GM23248 (cell line): ENCODE measurements around the gene GDE1. TPM values are rescaled to one million over a fixed set of nuclear protein-coding genes. Genes with fewer than 3 reads are reported as not detected.
A peak's percentile ranks its signal among the peaks of the same experiment; 100 is the strongest.

ENCODE experiments used
- DNase-seq: peaks from one replicate; pipeline ENCODE4 v3.0.0-alpha.2; 2015
- H2AFZ ChIP-seq: fragments of 200-600 bp; sonication (generic); 2 replicates; pipeline ENCODE4 v1.6.1; 2016; ENCODE audit warnings: antibody characterized with exemption
- H3F3A ChIP-seq: fragments of 200-600 bp; sonication (generic); 2 replicates; pipeline ENCODE4 v1.6.1; 2016; ENCODE audit warnings: mild to moderate bottlenecking, antibody characterized with exemption, mixed run types; ENCODE audit not compliant: insufficient read depth
- H3K27ac ChIP-seq: fragments of 200-600 bp; sonication (generic); 2 replicates; pipeline ENCODE4 v1.5.1; 2016; ENCODE audit warnings: mild to moderate bottlenecking
- H3K27me3 ChIP-seq: fragments of 200-600 bp; sonication (generic); replicated peaks from 2 replicates; pipeline ENCODE4 v1.6.1; 2016; ENCODE audit warnings: mild to moderate bottlenecking; ENCODE audit not compliant: insufficient read depth
- H3K36me3 ChIP-seq: fragments of 200-600 bp; sonication (generic); 2 replicates; pipeline ENCODE4 v1.6.1; 2016; ENCODE audit warnings: low read depth, mild to moderate bottlenecking
- H3K4me1 ChIP-seq: fragments of 200-600 bp; sonication (generic); 2 replicates; pipeline ENCODE4 v1.6.1; 2016; ENCODE audit warnings: mild to moderate bottlenecking; ENCODE audit not compliant: insufficient read depth
- H3K4me2 ChIP-seq: fragments of 200-600 bp; sonication (generic); one replicate; pipeline ENCODE4 v1.6.1; 2016; ENCODE audit warnings: mild to moderate bottlenecking; ENCODE audit not compliant: unreplicated experiment
- H3K4me3 ChIP-seq: fragments of 200-600 bp; sonication (generic); 2 replicates; pipeline ENCODE4 v1.5.1; 2016; ENCODE audit warnings: mild to moderate bottlenecking
- H3K79me2 ChIP-seq: fragments of 200-600 bp; sonication (generic); 2 replicates; pipeline ENCODE4 v1.6.1; 2016; ENCODE audit warnings: mild to moderate bottlenecking; ENCODE audit not compliant: insufficient read depth
- H3K9ac ChIP-seq: fragments of 200-600 bp; sonication (generic); 2 replicates; pipeline ENCODE4 v1.6.1; 2016; ENCODE audit warnings: mild to moderate bottlenecking
- H3K9me2 ChIP-seq: fragments of 200-600 bp; sonication (generic); 2 replicates; pipeline ENCODE4 v1.6.1; 2016; ENCODE audit warnings: mixed run types, mild to moderate bottlenecking, moderate library complexity; ENCODE audit not compliant: insufficient read depth
- H3K9me3 ChIP-seq: fragments of 200-600 bp; sonication (generic); one replicate; pipeline ENCODE4 v1.6.1; 2017; ENCODE audit warnings: low read depth
- H4K20me1 ChIP-seq: fragments of 200-600 bp; sonication (generic); 2 replicates; pipeline ENCODE4 v1.6.0; 2016; ENCODE audit not compliant: insufficient read depth
- EZH2 ChIP-seq: fragments of 200-600 bp; sonication (generic); IDR thresholded peaks from 2 replicates; pipeline ENCODE4 v1.6.1; 2018; ENCODE audit warnings: antibody characterized with exemption, mild to moderate bottlenecking; ENCODE audit not compliant: insufficient read depth, poor library complexity, severe bottlenecking
- EZH2phosphoT487 ChIP-seq: fragments of 200-600 bp; sonication (generic); IDR thresholded peaks from 2 replicates; pipeline ENCODE4 v1.6.1; 2018; ENCODE audit warnings: antibody characterized with exemption, moderate library complexity, mild to moderate bottlenecking, low read depth; ENCODE audit not compliant: insufficient read depth
- WGBS, 2 experiments: methylation state at CpG; one replicate each; pipeline ENCODE4 v1.1.6; 2015 to 2017; ENCODE audit warnings: low lambda C conversion rate in 2 of 2, low coverage in 1 of 2; ENCODE audit errors: missing lambda C conversion rate in 2 of 2; 5-methylcytosine and 5-hydroxymethylcytosine counted together
- in situ Hi-C: fragments of 300-500 bp; cut with MboI; formaldehyde crosslinking; loops from 2 replicates; pipeline ENCODE4 v1.15.0; 2020
- polyA plus RNA-seq: library from polyadenylated mRNA; unstranded; fragments of >200 nt; fragmentation: Nextera tagmentation; extraction: Ambion mirVana; gene quantifications from 2 replicates; pipeline ENCODE4 v1.2.1, GENCODE V29; 2016
- total RNA-seq: library from RNA; depleted of rRNA; stranded (reverse); fragments of >200 nt; shearing (Covaris generic); gene quantifications from 2 replicates; pipeline ENCODE4 v1.2.3, GENCODE V29; 2014

Gene GDE1
- total and polyA plus RNA-seq, 2 experiments from 2014 or later = 55.1 to 85.0 TPM

DNA sequence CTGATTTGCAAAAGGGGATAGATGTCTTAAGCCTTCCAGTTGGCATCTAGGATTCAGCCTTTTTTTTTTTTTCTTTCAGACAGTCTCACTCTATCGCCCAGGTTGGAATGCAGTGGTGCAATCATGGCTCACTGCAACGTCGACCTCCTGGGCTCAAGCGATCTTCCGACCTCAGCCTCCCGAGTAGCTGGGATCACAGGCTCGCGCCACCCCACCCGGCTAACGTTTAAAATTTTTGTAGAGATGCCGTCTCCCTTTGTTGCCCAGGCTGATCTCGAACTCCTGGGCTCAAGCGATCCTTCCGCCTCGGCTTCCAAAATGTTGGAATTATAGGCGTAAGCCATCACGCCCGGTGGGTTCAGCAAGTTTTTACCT lies 1.3 kb upstream of the GDE1 start:
- H3K4me2 ChIP-seq = no peak overlapping the region
- H3K4me1 ChIP-seq = no peaks in the 10 kb centered on the region; the same call in 1 of the 2 replicates
- H3K4me3 ChIP-seq = no peak overlapping the region
- H4K20me1 ChIP-seq = no peaks in the 10 kb centered on the region
- no peak for DNase-seq
- no peaks in the 10 kb centered on the region for H3K27me3 ChIP-seq
- H3K36me3 ChIP-seq = peaks cover 2% of the 10 kb centered on the region; the same call in 1 of the 2 replicates
- H3K79me2 ChIP-seq = peaks cover 75% of the 10 kb centered on the region
- H3F3A ChIP-seq = no peaks in the 10 kb centered on the region; the same call in 1 of the 2 replicates
- no peaks in the 10 kb centered on the region for H3K9me3 ChIP-seq
- in situ Hi-C loops = loop anchor here (25.0 kb wide), 1 partner anchor 436 kb away; no protein-coding TSS in a partner anchor
- H3K9ac ChIP-seq = no peak overlapping the region
- WGBS, 2 experiments = 66 to 68% methylated on average over 18 of the region's 18 CpGs
- TF ChIP-seq EZH2 (no peak), EZH2phosphoT487 (no peak)
- no peaks in the 10 kb centered on the region for H3K9me2 ChIP-seq
- no peak overlapping the region for H3K27ac ChIP-seq
- H2AFZ ChIP-seq = peak overlapping the region; percentile 99

DNA sequence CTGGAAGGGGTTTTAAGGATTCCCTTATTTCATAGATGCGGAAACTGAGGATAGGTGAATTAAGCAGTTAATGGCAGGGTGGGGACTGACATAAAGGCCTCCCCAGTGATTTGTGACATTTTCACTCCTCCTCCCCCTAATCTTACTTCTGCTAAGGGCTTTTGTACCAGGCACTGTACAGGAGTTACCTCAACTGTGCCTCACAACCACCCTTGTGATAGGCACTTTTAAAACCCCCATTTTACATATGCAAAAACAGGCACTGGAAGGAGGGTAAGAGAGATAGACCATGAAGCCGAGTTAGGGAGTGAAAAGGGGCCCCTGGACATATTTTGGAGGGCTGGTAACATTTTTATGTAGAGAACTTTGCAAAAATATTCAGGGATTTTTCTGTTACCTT lies 862 bp upstream of the GDE1 start:
- H3K9me2 ChIP-seq = no peaks in the 10 kb centered on the region
- no peak for DNase-seq
- H3K27ac ChIP-seq = no peak overlapping the region
- no peaks in the 10 kb centered on the region for H4K20me1 ChIP-seq
- no peaks in the 10 kb centered on the region for H3K9me3 ChIP-seq
- in situ Hi-C loops = loop anchor here (25.0 kb wide), 1 partner anchor 435 kb away; no protein-coding TSS in a partner anchor
- no peak for TF ChIP-seq EZH2
- no peak for TF ChIP-seq EZH2phosphoT487
- peak overlapping the region; percentile 87 for H2AFZ ChIP-seq
- H3K27me3 ChIP-seq = no peaks in the 10 kb centered on the region
- no peaks in the 10 kb centered on the region; the same call in 1 of the 2 replicates for H3K4me1 ChIP-seq
- 93 to 98% methylated on average over 2 of the region's 2 CpGs for whole genome bisulfite sequencing, 2 experiments
- H3K36me3 ChIP-seq = no peaks in the 10 kb centered on the region
- no peak overlapping the region for H3K4me2 ChIP-seq
- H3K9ac ChIP-seq = no peak overlapping the region
- H3K4me3 ChIP-seq = no peak overlapping the region
- H3K79me2 ChIP-seq = peaks cover 75% of the 10 kb centered on the region
- no peaks in the 10 kb centered on the region; the same call in 1 of the 2 replicates for H3F3A ChIP-seq

DNA sequence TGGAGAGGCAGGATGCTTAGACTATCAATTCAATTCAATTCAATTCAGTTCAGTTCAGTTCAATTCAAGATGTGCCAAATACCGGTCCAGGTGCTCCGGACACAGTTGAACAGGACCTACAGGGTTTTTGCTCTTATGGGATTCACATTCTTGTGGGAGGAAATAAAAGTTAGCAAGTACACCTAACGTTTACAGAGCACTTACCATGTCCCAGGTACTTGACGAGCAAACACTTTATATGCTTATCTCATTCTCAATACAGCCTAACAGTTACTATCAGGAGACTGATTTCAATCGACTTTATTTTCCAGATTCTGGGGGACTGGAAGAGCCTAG lies 467 bp upstream of the GDE1 start:
- no peaks in the 10 kb centered on the region for H3K27me3 ChIP-seq
- H3K9me3 ChIP-seq = no peaks in the 10 kb centered on the region
- 27 to 28% methylated on average over 5 of the region's 5 CpGs for WGBS, 2 experiments
- peaks cover 3% of the 10 kb centered on the region for H3K4me1 ChIP-seq
- DNase-seq = no peak
- H3F3A ChIP-seq = no peaks in the 10 kb centered on the region; the same call in 1 of the 2 replicates
- TF ChIP-seq EZH2phosphoT487 (no peak), EZH2 (no peak)
- H3K36me3 ChIP-seq = no peaks in the 10 kb centered on the region
- in situ Hi-C loops = loop anchor here (25.0 kb wide), 1 partner anchor 435 kb away; no protein-coding TSS in a partner anchor
- H3K79me2 ChIP-seq = peaks cover 72% of the 10 kb centered on the region
- peak overlapping the region; percentile 69; the same call in 1 of the 2 replicates for H3K27ac ChIP-seq
- H4K20me1 ChIP-seq = no peaks in the 10 kb centered on the region
- peak overlapping the region; percentile 87 for H3K4me2 ChIP-seq
- peak overlapping the region; percentile 87 for H2AFZ ChIP-seq
- H3K9me2 ChIP-seq = no peaks in the 10 kb centered on the region
- H3K9ac ChIP-seq = peak overlapping the region; percentile 78
- peak overlapping the region; percentile 81 for H3K4me3 ChIP-seq

DNA sequence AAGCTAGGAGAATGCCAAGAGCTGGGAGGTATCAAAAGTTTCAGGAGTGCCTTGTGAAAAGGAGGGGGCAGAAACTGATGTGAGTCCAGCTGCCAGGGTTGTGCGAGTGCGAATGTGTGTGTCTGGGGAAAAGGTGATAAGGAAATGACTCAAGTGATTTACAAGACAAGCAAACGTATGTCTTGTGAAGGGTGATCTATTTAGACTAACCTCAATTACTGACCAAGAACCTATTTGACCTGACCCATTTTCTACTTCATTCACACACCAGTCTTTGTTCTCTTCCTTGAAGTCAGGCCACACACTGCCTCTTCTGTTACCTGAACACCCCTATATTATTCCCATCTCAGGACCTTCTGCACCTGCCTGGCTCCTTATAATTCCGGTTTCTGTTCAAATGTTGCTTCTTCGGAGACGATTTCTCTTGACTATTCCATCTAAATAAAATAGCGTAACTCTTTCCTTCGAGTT lies 1.0 kb downstream of the GDE1 start:
- no peak for TF ChIP-seq EZH2
- no peak for TF ChIP-seq EZH2phosphoT487
- in situ Hi-C loops = loop anchor here (25.0 kb wide), 1 partner anchor 434 kb away; no protein-coding TSS in a partner anchor
- peak overlapping the region; percentile 87 for H2AFZ ChIP-seq

More for the DNA sequence above, 1.0 kb downstream of the GDE1 start:
- Histone ChIP-seq H3K9me2 (no peaks in the 10 kb centered on the region), H3K9ac (peak overlapping the region; percentile 78), H3K27me3 (no peaks in the 10 kb centered on the region), H4K20me1 (no peaks in the 10 kb centered on the region), H3K4me3 (peak overlapping the region; percentile 81), H3K4me1 (peaks cover 6% of the 10 kb centered on the region), H3K9me3 (no peaks in the 10 kb centered on the region), H3K27ac (peak overlapping the region; percentile 69), H3K36me3 (peaks cover 10% of the 10 kb centered on the region; the same call in 1 of the 2 replicates), H3F3A (no peaks in the 10 kb centered on the region; the same call in 1 of the 2 replicates), H3K79me2 (peaks cover 67% of the 10 kb centered on the region), H3K4me2 (peak overlapping the region; percentile 87)
- peak; percentile 47 for DNase-seq
- WGBS, 2 experiments = 7 to 10% methylated on average over 8 of the region's 8 CpGs
